ENCODE data around the gene SLC38A8. TPM values are rescaled to one million over a fixed set of nuclear protein-coding genes. Genes with fewer than 3 reads are reported as not detected.

Gene SLC38A8
- polyA plus RNA-seq (2013, experiment 1 of 2), result not detected
- not detected for polyA plus RNA-seq (2013, experiment 2 of 2)

GRCh38 chr16:84042308-84042878 lies at the start of gene SLC38A8:
Gene SLC38A8 (minus strand): TSS chr16:84042795. CDS start chr16:84042157, 638 bp downstream.
- no peaks in the 10 kb centered on the region for H3K36me3 ChIP-seq (ENCODE audit: control insufficient read depth, insufficient read depth, low read length)
- 64 to 73% methylated on average over 6 to 7 of the region's 9 CpGs for WGBS, 2 experiments (ENCODE audit: insufficient coverage in 2 of 2)
- no peak within 1 kb of the TSS for H3K27ac ChIP-seq (ENCODE audit: low read depth, low read length, severe bottlenecking)
- H3K9me3 ChIP-seq (ENCODE audit: control insufficient read depth, low read length), result no peaks in the 10 kb centered on the region
- no peak within 1 kb of the TSS for H3K4me3 ChIP-seq (ENCODE audit: extremely low read depth, insufficient read depth, low read length, poor library complexity, severe bottlenecking)
- H3K4me1 ChIP-seq (ENCODE audit: control insufficient read depth, insufficient read depth, low read length, poor library complexity, severe bottlenecking), result peaks cover 21% of the 10 kb centered on the region

- Histone ChIP-seq H3K4me3 (ENCODE audit: extremely low read depth, insufficient read depth, low read length, poor library complexity, severe bottlenecking) (no peak overlapping the region), H3K9me3 (ENCODE audit: control insufficient read depth, low read length) (no peaks in the 10 kb centered on the region), H3K27ac (ENCODE audit: low read depth, low read length, severe bottlenecking) (no peak overlapping the region), H3K4me1 (ENCODE audit: control insufficient read depth, insufficient read depth, low read length, poor library complexity, severe bottlenecking) (no peaks in the 10 kb centered on the region), H3K36me3 (ENCODE audit: control insufficient read depth, insufficient read depth, low read length) (peaks cover 89% of the 10 kb centered on the region)
- 93 to 100% methylated on average over 6 to 9 of the region's 10 CpGs for WGBS, 2 experiments (ENCODE audit: insufficient coverage in 2 of 2)
These were observed 48.9 kb upstream of the SLC38A8 start for GRCh38 chr16:84091460-84091859.

- Histone ChIP-seq H3K9me3 (ENCODE audit: control insufficient read depth, low read length) (no peaks in the 10 kb centered on the region), H3K36me3 (ENCODE audit: control insufficient read depth, insufficient read depth, low read length) (peaks cover 90% of the 10 kb centered on the region)
- WGBS, 2 experiments (ENCODE audit: insufficient coverage in 2 of 2), result 87 to 91% methylated on average over 6 to 7 of the region's 9 CpGs
These were observed 47.6 kb upstream of the SLC38A8 start for GRCh38 chr16:84090211-84090610.

DNA sequence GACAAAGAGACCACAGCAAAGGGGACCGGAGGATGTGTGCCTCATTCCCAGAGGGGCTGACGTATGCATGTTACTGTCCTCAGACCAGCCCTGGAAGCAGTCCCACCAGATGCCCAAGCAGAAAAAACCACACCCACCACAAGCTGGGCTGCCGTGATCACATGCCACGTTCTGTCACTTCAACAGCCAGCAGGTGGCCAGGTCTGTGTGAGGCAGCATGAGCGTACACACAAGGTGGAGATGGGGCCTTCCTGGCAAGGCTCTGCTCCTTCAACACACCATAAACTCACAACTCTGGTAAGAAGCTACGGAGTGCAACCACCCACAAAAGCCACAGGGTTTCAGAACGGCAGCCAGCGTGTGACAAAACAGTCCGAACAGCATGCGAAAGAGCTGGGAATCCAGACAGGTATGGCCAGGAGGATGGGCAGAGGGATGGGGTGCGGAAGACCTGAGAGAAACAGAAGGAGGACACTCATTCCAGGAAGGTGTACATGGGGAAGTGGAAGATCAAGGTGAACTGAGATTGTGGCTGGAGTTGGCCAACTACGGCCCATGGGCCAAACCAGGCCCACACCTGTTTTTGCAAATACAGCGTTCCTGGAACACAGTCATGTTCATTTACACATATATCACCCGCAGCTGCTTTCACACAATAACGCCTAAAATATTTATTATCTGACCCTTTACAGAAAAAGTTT lies 46.2 kb upstream of the SLC38A8 start:
- H3K9me3 ChIP-seq (ENCODE audit: control insufficient read depth, low read length), result no peaks in the 10 kb centered on the region
- H3K4me3 ChIP-seq (ENCODE audit: extremely low read depth, insufficient read depth, low read length, poor library complexity, severe bottlenecking), result no peak overlapping the region
- peaks cover 90% of the 10 kb centered on the region for H3K36me3 ChIP-seq (ENCODE audit: control insufficient read depth, insufficient read depth, low read length)
- no peaks in the 10 kb centered on the region for H3K4me1 ChIP-seq (ENCODE audit: control insufficient read depth, insufficient read depth, low read length, poor library complexity, severe bottlenecking)
- no peak overlapping the region for H3K27ac ChIP-seq (ENCODE audit: low read depth, low read length, severe bottlenecking)
- 85 to 94% methylated on average over 10 to 13 of the region's 15 CpGs for WGBS, 2 experiments (ENCODE audit: insufficient coverage in 2 of 2)

More at GRCh38 chr16:84090211-84090610, 47.6 kb upstream of the SLC38A8 start:
- no peaks in the 10 kb centered on the region for H3K4me1 ChIP-seq (ENCODE audit: control insufficient read depth, insufficient read depth, low read length, poor library complexity, severe bottlenecking)
- H3K4me3 ChIP-seq (ENCODE audit: extremely low read depth, insufficient read depth, low read length, poor library complexity, severe bottlenecking), result no peak overlapping the region
- H3K27ac ChIP-seq (ENCODE audit: low read depth, low read length, severe bottlenecking), result no peak overlapping the region

DNA sequence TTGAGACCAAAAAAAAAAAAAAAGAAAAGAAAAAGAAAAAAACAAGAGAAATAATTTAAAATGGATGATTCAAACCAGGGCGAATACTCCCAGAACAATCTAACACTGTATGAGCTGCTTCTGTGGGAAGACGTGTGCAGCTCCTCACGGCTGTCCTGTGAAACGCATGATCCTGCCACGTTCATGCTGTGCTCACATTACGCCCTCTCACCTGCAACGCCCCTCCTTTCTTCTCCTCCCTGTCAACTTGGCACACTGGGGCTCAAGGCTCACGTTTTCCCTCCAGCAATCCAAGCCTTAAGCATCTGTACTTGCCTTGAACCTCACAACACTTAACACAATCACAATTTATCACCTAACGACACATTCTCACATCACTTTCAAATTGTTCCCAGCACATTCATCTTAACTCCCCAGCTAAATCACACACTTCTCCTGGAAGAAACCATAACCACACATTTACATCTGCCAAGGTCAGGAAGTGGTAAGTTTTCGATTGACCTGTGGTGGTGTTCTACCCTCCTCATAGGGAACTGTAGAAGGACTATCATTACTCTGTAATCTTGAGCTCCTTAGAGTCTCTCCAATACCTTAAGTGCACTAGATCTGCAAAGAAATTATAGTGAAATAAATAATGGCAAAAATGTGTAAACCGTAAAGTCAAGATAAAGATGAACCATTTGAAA lies 45.0 kb upstream of the SLC38A8 start:
- WGBS, 2 experiments (ENCODE audit: insufficient coverage in 2 of 2), result 90 to 97% methylated on average over 9 to 10 of the region's 11 CpGs

DNA sequence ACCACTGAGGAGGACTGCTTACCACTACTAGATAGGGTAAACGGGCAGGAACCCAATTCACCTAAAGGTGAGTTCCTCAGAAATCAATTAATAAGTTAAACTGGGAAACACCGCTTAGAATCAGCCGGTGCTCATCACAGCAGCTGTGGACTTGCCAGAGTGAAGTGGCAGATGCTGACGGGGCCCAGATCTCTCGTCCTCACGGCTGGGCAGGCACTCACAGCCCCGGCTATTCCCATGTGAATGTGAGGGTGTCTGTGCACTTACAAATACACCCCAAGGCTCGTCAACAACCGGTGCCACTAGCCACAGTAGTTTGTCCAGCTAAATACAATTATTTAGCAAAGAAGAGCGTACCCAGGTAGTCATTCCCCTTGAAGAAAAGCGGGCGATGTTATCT lies 44.4 kb upstream of the SLC38A8 start:
- Histone ChIP-seq H3K4me1 (ENCODE audit: control insufficient read depth, insufficient read depth, low read length, poor library complexity, severe bottlenecking) (no peaks in the 10 kb centered on the region), H3K4me3 (ENCODE audit: extremely low read depth, insufficient read depth, low read length, poor library complexity, severe bottlenecking) (no peak overlapping the region), H3K36me3 (ENCODE audit: control insufficient read depth, insufficient read depth, low read length) (peaks cover 87% of the 10 kb centered on the region), H3K9me3 (ENCODE audit: control insufficient read depth, low read length) (no peaks in the 10 kb centered on the region), H3K27ac (ENCODE audit: low read depth, low read length, severe bottlenecking) (no peak overlapping the region)
- WGBS, 2 experiments (ENCODE audit: insufficient coverage in 2 of 2), result 69 to 76% methylated on average over 4 to 5 of the region's 12 CpGs

More for the DNA sequence above, 45.0 kb upstream of the SLC38A8 start:
- H3K9me3 ChIP-seq (ENCODE audit: control insufficient read depth, low read length), result no peaks in the 10 kb centered on the region
- no peak overlapping the region for H3K4me3 ChIP-seq (ENCODE audit: extremely low read depth, insufficient read depth, low read length, poor library complexity, severe bottlenecking)
- no peak overlapping the region for H3K27ac ChIP-seq (ENCODE audit: low read depth, low read length, severe bottlenecking)
- peaks cover 89% of the 10 kb centered on the region for H3K36me3 ChIP-seq (ENCODE audit: control insufficient read depth, insufficient read depth, low read length)
- H3K4me1 ChIP-seq (ENCODE audit: control insufficient read depth, insufficient read depth, low read length, poor library complexity, severe bottlenecking), result no peaks in the 10 kb centered on the region

- H3K9me3 ChIP-seq (ENCODE audit: control insufficient read depth, low read length), result no peaks in the 10 kb centered on the region
These were observed 43.7 kb upstream of the SLC38A8 start for GRCh38 chr16:84086341-84086740.

GRCh38 chr16:84085773-84086172 lies 43.2 kb upstream of the SLC38A8 start:
- H3K4me3 ChIP-seq (ENCODE audit: extremely low read depth, insufficient read depth, low read length, poor library complexity, severe bottlenecking), result no peak overlapping the region
- WGBS, 2 experiments (ENCODE audit: insufficient coverage in 2 of 2), result 87 to 88% methylated on average over 4 to 6 of the region's 6 CpGs
- no peaks in the 10 kb centered on the region for H3K9me3 ChIP-seq (ENCODE audit: control insufficient read depth, low read length)
- no peaks in the 10 kb centered on the region for H3K4me1 ChIP-seq (ENCODE audit: control insufficient read depth, insufficient read depth, low read length, poor library complexity, severe bottlenecking)
- peaks cover 87% of the 10 kb centered on the region for H3K36me3 ChIP-seq (ENCODE audit: control insufficient read depth, insufficient read depth, low read length)
- no peak overlapping the region for H3K27ac ChIP-seq (ENCODE audit: low read depth, low read length, severe bottlenecking)

More at GRCh38 chr16:84086341-84086740, 43.7 kb upstream of the SLC38A8 start:
- Histone ChIP-seq H3K27ac (ENCODE audit: low read depth, low read length, severe bottlenecking) (no peak overlapping the region), H3K36me3 (ENCODE audit: control insufficient read depth, insufficient read depth, low read length) (peaks cover 87% of the 10 kb centered on the region), H3K4me1 (ENCODE audit: control insufficient read depth, insufficient read depth, low read length, poor library complexity, severe bottlenecking) (no peaks in the 10 kb centered on the region), H3K4me3 (ENCODE audit: extremely low read depth, insufficient read depth, low read length, poor library complexity, severe bottlenecking) (no peak overlapping the region)
- WGBS, 2 experiments (ENCODE audit: insufficient coverage in 2 of 2), result 84 to 91% methylated on average over 9 to 11 of the region's 11 CpGs

GRCh38 chr16:84085271-84085667 lies 42.7 kb upstream of the SLC38A8 start:
- Histone ChIP-seq H3K4me1 (ENCODE audit: control insufficient read depth, insufficient read depth, low read length, poor library complexity, severe bottlenecking) (no peaks in the 10 kb centered on the region), H3K27ac (ENCODE audit: low read depth, low read length, severe bottlenecking) (no peak overlapping the region), H3K36me3 (ENCODE audit: control insufficient read depth, insufficient read depth, low read length) (peaks cover 87% of the 10 kb centered on the region), H3K4me3 (ENCODE audit: extremely low read depth, insufficient read depth, low read length, poor library complexity, severe bottlenecking) (no peak overlapping the region), H3K9me3 (ENCODE audit: control insufficient read depth, low read length) (no peaks in the 10 kb centered on the region)
- 100% methylated on average over 5 of the region's 8 CpGs; no CpG with 5 or more reads in 1 of the 2 experiments for WGBS, 2 experiments (ENCODE audit: insufficient coverage in 2 of 2)

GRCh38 chr16:84084570-84085270 lies 42.1 kb upstream of the SLC38A8 start:
- Histone ChIP-seq H3K4me3 (ENCODE audit: extremely low read depth, insufficient read depth, low read length, poor library complexity, severe bottlenecking) (no peak overlapping the region), H3K36me3 (ENCODE audit: control insufficient read depth, insufficient read depth, low read length) (peaks cover 85% of the 10 kb centered on the region), H3K27ac (ENCODE audit: low read depth, low read length, severe bottlenecking) (no peak overlapping the region), H3K4me1 (ENCODE audit: control insufficient read depth, insufficient read depth, low read length, poor library complexity, severe bottlenecking) (no peaks in the 10 kb centered on the region), H3K9me3 (ENCODE audit: control insufficient read depth, low read length) (no peaks in the 10 kb centered on the region)
- 68 to 69% methylated on average over 11 of the region's 11 CpGs for WGBS, 2 experiments (ENCODE audit: insufficient coverage in 2 of 2)
